A549 (cell line): Measurements from ENCODE around the gene IGF1R.

Experiments used
- KDM1A ChIP-seq: fragments of 200-600 bp; sonication (generic); IDR thresholded peaks from 2 replicates; pipeline ENCODE4 v1.6.1; 2016; ENCODE audit warnings: low read depth, mild to moderate bottlenecking
- MAFK ChIP-seq: fragments of 450-650 bp; IDR thresholded peaks from 2 replicates; pipeline ENCODE4 v1.6.1; 2014; ENCODE audit not compliant: partially characterized antibody
- RFX5 ChIP-seq: fragments of 450-650 bp; IDR thresholded peaks from 2 replicates; pipeline ENCODE4 v1.7.1; 2014; ENCODE audit warnings: antibody characterized with exemption, mild to moderate bottlenecking, moderate library complexity
- TF ChIP-seq, protein P1 (sequence below): fragments of >200 bp; sonication (Bioruptor Twin); formaldehyde crosslinking; IDR thresholded peaks from 3 replicates; pipeline ENCODE4 v1.5.1; 2016

DNA sequence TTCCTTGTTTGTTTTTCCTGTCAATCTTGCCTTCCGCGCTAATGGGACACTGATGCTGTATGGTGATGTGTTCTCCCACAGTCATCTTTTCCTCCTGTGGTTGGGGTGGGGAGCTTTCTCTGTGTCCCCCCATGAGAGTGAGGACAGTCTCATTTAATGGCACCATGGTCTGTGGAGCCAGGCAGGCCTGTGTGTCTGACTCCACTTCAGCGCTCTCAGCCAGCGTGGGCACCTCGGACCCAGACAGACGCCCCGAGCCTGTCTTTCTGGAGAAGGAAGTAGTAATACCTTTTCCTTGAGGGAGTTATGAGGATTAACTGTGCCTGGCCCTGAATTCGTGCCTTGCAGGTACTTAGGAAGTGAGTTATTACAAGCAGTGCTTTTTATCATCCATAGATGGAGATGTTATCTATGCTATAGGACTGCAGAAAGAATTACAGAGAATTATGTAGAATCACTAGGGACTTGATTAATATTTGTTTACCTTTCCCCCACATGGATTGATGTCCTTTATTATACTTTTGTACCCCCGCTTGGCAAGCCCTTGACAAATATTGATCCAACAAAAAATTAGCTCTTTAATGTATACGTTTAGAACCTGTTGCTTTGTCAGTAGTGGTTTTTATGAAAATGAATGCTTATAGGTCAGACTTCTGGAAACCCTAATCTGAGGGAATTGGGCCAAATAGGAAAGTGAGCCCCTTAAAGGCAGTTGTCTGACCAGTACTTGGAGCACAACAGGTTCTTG, 206.9 kb downstream of the IGF1R start:
- TF ChIP-seq KDM1A (no peak), RFX5 (no peak), MAFK (no peak)
- TF ChIP-seq, protein P1, sequence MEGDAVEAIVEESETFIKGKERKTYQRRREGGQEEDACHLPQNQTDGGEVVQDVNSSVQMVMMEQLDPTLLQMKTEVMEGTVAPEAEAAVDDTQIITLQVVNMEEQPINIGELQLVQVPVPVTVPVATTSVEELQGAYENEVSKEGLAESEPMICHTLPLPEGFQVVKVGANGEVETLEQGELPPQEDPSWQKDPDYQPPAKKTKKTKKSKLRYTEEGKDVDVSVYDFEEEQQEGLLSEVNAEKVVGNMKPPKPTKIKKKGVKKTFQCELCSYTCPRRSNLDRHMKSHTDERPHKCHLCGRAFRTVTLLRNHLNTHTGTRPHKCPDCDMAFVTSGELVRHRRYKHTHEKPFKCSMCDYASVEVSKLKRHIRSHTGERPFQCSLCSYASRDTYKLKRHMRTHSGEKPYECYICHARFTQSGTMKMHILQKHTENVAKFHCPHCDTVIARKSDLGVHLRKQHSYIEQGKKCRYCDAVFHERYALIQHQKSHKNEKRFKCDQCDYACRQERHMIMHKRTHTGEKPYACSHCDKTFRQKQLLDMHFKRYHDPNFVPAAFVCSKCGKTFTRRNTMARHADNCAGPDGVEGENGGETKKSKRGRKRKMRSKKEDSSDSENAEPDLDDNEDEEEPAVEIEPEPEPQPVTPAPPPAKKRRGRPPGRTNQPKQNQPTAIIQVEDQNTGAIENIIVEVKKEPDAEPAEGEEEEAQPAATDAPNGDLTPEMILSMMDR, result no peak; the same call in 2 of the 3 replicates
